Mesenchymal stem cell (in vitro differentiated cells and primary cell): ENCODE measurements around the gene RRP9.

Experiments used
- DNase-seq: peaks from one replicate; pipeline ENCODE4 v3.0.0-alpha.2; 2013
- H2AFZ ChIP-seq: one replicate; pipeline ENCODE4 v1.6.1; 2013; ENCODE audit warnings: low read depth, mild to moderate bottlenecking, control low read depth, inconsistent platforms, low read length, moderate library complexity
- H2AK5ac ChIP-seq: 2 replicates; pipeline ENCODE4 v1.6.1; 2013; ENCODE audit warnings: low read length, moderate library complexity, mild to moderate bottlenecking, inconsistent platforms; ENCODE audit not compliant: severe bottlenecking
- H2BK120ac ChIP-seq: one replicate; pipeline ENCODE4 v1.6.1; 2013; ENCODE audit warnings: low read depth, mild to moderate bottlenecking, inconsistent platforms, low read length, moderate library complexity
- H2BK12ac ChIP-seq, 2 experiments: one replicate each; pipeline ENCODE4 v1.6.1; 2013; ENCODE audit warnings: inconsistent platforms in 2 of 2, low read length in 2 of 2, mild to moderate bottlenecking in 2 of 2, moderate library complexity in 2 of 2, control low read depth in 1 of 2
- H2BK15ac ChIP-seq: one replicate; pipeline ENCODE4 v1.6.1; 2013; ENCODE audit warnings: mild to moderate bottlenecking, low read depth, inconsistent platforms; ENCODE audit not compliant: poor library complexity, severe bottlenecking
- H2BK5ac ChIP-seq: 2 replicates; pipeline ENCODE4 v1.6.1; 2013; ENCODE audit warnings: low read depth, mild to moderate bottlenecking, low read length, control low read depth, inconsistent platforms; ENCODE audit not compliant: poor library complexity, severe bottlenecking
- H3K14ac ChIP-seq, 2 experiments: one replicate each; pipeline ENCODE4 v1.6.1; 2013; ENCODE audit warnings: inconsistent platforms in 2 of 2, low read length in 2 of 2, control low read depth in 1 of 2, mild to moderate bottlenecking in 1 of 2, moderate library complexity in 1 of 2
- H3K18ac ChIP-seq, 2 experiments: one replicate each; pipeline ENCODE4 v1.6.1; 2013; ENCODE audit warnings: inconsistent platforms in 2 of 2, low read length in 2 of 2, control low read depth in 1 of 2, low read depth in 1 of 2, mild to moderate bottlenecking in 1 of 2
- H3K23ac ChIP-seq, 2 experiments: one replicate each; pipeline ENCODE4 v1.6.1; 2013; ENCODE audit warnings: inconsistent platforms in 2 of 2, low read length in 2 of 2, mild to moderate bottlenecking in 2 of 2, moderate library complexity in 2 of 2, control low read depth in 1 of 2
- H3K27ac ChIP-seq: 2 replicates; pipeline ENCODE4 v1.5.1; 2013; ENCODE audit warnings: mild to moderate bottlenecking, moderate library complexity, low read length, control low read depth, inconsistent platforms; ENCODE audit not compliant: poor library complexity, severe bottlenecking
- H3K27me3 ChIP-seq, 2 experiments: 2 replicates each; pipeline versions ENCODE4 v1.6.1 to v1.7.0; 2013; ENCODE audit warnings: low read length in 2 of 2, mild to moderate bottlenecking in 2 of 2, moderate library complexity in 2 of 2, control low read depth in 1 of 2, inconsistent platforms in 1 of 2; ENCODE audit not compliant: control insufficient read depth in 1 of 2, insufficient read depth in 1 of 2
- H3K36me3 ChIP-seq, 2 experiments: 2 replicates each; pipeline versions ENCODE4 v1.6.1 to v1.7.0; 2013; ENCODE audit warnings: low read length in 2 of 2, control low read depth in 1 of 2, inconsistent platforms in 1 of 2, low read depth in 1 of 2, mild to moderate bottlenecking in 1 of 2; ENCODE audit not compliant: insufficient read depth in 2 of 2, control insufficient read depth in 1 of 2
- H3K4ac ChIP-seq, 2 experiments: one replicate each; pipeline ENCODE4 v1.6.1; 2013; ENCODE audit warnings: inconsistent platforms in 2 of 2, low read length in 2 of 2, mild to moderate bottlenecking in 2 of 2, moderate library complexity in 2 of 2, control low read depth in 1 of 2, low read depth in 1 of 2
- H3K4me1 ChIP-seq: 2 replicates; pipeline ENCODE4 v1.6.1; 2013; ENCODE audit warnings: low read depth, low read length, control low read depth; ENCODE audit not compliant: control insufficient read depth, insufficient read depth
- H3K4me2 ChIP-seq: 2 replicates; pipeline ENCODE4 v1.6.1; 2013; ENCODE audit warnings: low read length, mild to moderate bottlenecking, inconsistent platforms; ENCODE audit not compliant: poor library complexity, severe bottlenecking
- H3K4me3 ChIP-seq, 2 experiments: 2 replicates each; pipeline versions ENCODE4 v1.5.1 to v1.7.0; 2013; ENCODE audit warnings: low read length in 2 of 2, mild to moderate bottlenecking in 2 of 2, control low read depth in 1 of 2, low read depth in 1 of 2; ENCODE audit not compliant: insufficient read depth in 1 of 2
- H3K79me1 ChIP-seq: replicated peaks from 2 replicates; pipeline ENCODE4 v1.6.1; 2013; ENCODE audit warnings: mild to moderate bottlenecking, control low read depth, low read length, inconsistent platforms; ENCODE audit not compliant: poor library complexity, severe bottlenecking
- H3K9ac ChIP-seq: 2 replicates; pipeline ENCODE4 v1.7.0; 2013; ENCODE audit warnings: mild to moderate bottlenecking, low read length, moderate library complexity
- H3K9me3 ChIP-seq: 2 replicates; pipeline ENCODE4 v1.7.0; 2013; ENCODE audit warnings: mild to moderate bottlenecking, low read length; ENCODE audit not compliant: control insufficient read depth
- H4K8ac ChIP-seq: one replicate; pipeline ENCODE4 v1.6.1; 2013; ENCODE audit warnings: inconsistent platforms, mild to moderate bottlenecking, low read length, moderate library complexity
- H4K91ac ChIP-seq: one replicate; pipeline ENCODE4 v1.6.1; 2013; ENCODE audit warnings: mild to moderate bottlenecking, low read length, inconsistent platforms
- WGBS: methylation state at CpG from one replicate; pipeline ENCODE4 v1.1.7; 2013; ENCODE audit warnings: mixed read lengths; 5-methylcytosine and 5-hydroxymethylcytosine counted together

Gene RRP9

GRCh38 chr3:51967384-51968169, 25.9 kb upstream of the RRP9 start, which contains the start of gene PCBP4:
Gene PCBP4 (minus strand): TSS chr3:51967454. CDS start chr3:51961240, 6,214 bp downstream.
- H3K23ac ChIP-seq: peak within 1 kb of the TSS in 1 of 2 experiments; percentile 23

GRCh38 chr3:51966922-51967383, 25.2 kb upstream of the RRP9 start:
- peak overlapping the region; percentile 7 to 65 for H3K4ac ChIP-seq
- peak overlapping the region; percentile 91 for H3K9ac ChIP-seq
- H3K27me3 ChIP-seq: no peaks in the 10 kb centered on the region
- peaks cover 38% of the 10 kb centered on the region for H3K4me1 ChIP-seq
- no peak overlapping the region for H4K8ac ChIP-seq
- no peak overlapping the region for H3K27ac ChIP-seq
- peak overlapping the region; percentile 70 to 88 for H3K18ac ChIP-seq
- H2AK5ac ChIP-seq: peak overlapping the region; percentile 8
- H3K4me2 ChIP-seq: peak overlapping the region; percentile 55
- no peak overlapping the region for H2BK5ac ChIP-seq
- H2BK120ac ChIP-seq: no peak overlapping the region
- peak overlapping the region; percentile 38 to 85 for H2BK12ac ChIP-seq
- H4K91ac ChIP-seq: peak overlapping the region; percentile 5
- no peaks in the 10 kb centered on the region for H3K9me3 ChIP-seq
- WGBS: 10% methylated on average over 24 of the region's 33 CpGs
- H3K23ac ChIP-seq: peak overlapping the region in 1 of 2 experiments; percentile 23
- peaks cover 19% of the 10 kb centered on the region in 2 experiments for H3K36me3 ChIP-seq
- peak overlapping the region; percentile 3 for H2AFZ ChIP-seq
- H3K79me1 ChIP-seq: peaks cover 27% of the 10 kb centered on the region
- DNase-seq: no peak
- H3K14ac ChIP-seq: peak overlapping the region in 1 of 2 experiments; percentile 89
- H3K4me3 ChIP-seq: peak overlapping the region; percentile 66 to 92
- peak overlapping the region; percentile 84 for H2BK15ac ChIP-seq

More at GRCh38 chr3:51967384-51968169, 25.9 kb upstream of the RRP9 start, which contains the start of gene PCBP4:
- H2AFZ ChIP-seq: peak within 1 kb of the TSS; percentile 24
- H3K27me3 ChIP-seq: no peaks in the 10 kb centered on the region
- H3K14ac ChIP-seq: peak within 1 kb of the TSS; percentile 67 to 93
- H3K27ac ChIP-seq: no peak within 1 kb of the TSS
- peak within 1 kb of the TSS; percentile 90 to 92 for H3K18ac ChIP-seq
- peak within 1 kb of the TSS; percentile 91 for H3K9ac ChIP-seq
- peak; percentile 54 for DNase-seq
- peak within 1 kb of the TSS; percentile 86 for H3K4me2 ChIP-seq
- peak within 1 kb of the TSS; percentile 91 for H2BK15ac ChIP-seq
- H3K9me3 ChIP-seq: no peaks in the 10 kb centered on the region
- peak within 1 kb of the TSS; percentile 85 for H4K8ac ChIP-seq
- peak within 1 kb of the TSS; percentile 93 to 94 for H3K4ac ChIP-seq
- WGBS: under 1% methylated on average over 42 of the region's 90 CpGs
- no peak within 1 kb of the TSS for H2BK5ac ChIP-seq
- peak within 1 kb of the TSS; percentile 8 for H2AK5ac ChIP-seq
- H3K79me1 ChIP-seq: peaks cover 27% of the 10 kb centered on the region
- H2BK12ac ChIP-seq: peak within 1 kb of the TSS; percentile 38 to 85
- H4K91ac ChIP-seq: peak within 1 kb of the TSS; percentile 89
- peak within 1 kb of the TSS; percentile 87 for H2BK120ac ChIP-seq
- peaks cover 38% of the 10 kb centered on the region for H3K4me1 ChIP-seq
- peaks cover 19% of the 10 kb centered on the region in 2 experiments for H3K36me3 ChIP-seq
- peak within 1 kb of the TSS; percentile 79 to 92 for H3K4me3 ChIP-seq

- Histone ChIP-seq H3K9ac (peak overlapping the region; percentile 91), H2BK5ac (no peak overlapping the region), H3K4ac (peak overlapping the region; percentile 64 to 65), H2BK12ac (peak overlapping the region in 1 of 2 experiments; percentile 85), H3K27ac (no peak overlapping the region), H4K91ac (peak overlapping the region; percentile 5), H2AFZ (peak overlapping the region; percentile 3), H3K36me3 (peaks cover 17 to 21% of the 10 kb centered on the region in 2 experiments), H3K4me3 (peak overlapping the region; percentile 66 to 92), H2BK120ac (no peak overlapping the region), H3K14ac (peak overlapping the region in 1 of 2 experiments; percentile 89), H3K27me3 (no peaks in the 10 kb centered on the region), H3K4me1 (peaks cover 41% of the 10 kb centered on the region), H2BK15ac (no peak overlapping the region), H3K18ac (peak overlapping the region; percentile 4 to 88), H2AK5ac (no peak overlapping the region), H3K4me2 (peak overlapping the region; percentile 55), H3K23ac (no peak overlapping the region), H4K8ac (peak overlapping the region; percentile 50), H3K9me3 (no peaks in the 10 kb centered on the region), H3K79me1 (peaks cover 29% of the 10 kb centered on the region)
- 80% methylated on average over 4 of the region's 5 CpGs for WGBS
- no peak for DNase-seq
Observed at GRCh38 chr3:51966486-51966885, 24.8 kb upstream of the RRP9 start.

- WGBS: 69% methylated on average over 2 of the region's 2 CpGs
- Histone ChIP-seq H2BK120ac (no peak overlapping the region), H3K23ac (no peak overlapping the region), H2BK15ac (peak overlapping the region; percentile 56), H2BK5ac (no peak overlapping the region), H3K4me3 (no peak overlapping the region), H4K91ac (no peak overlapping the region), H3K27ac (no peak overlapping the region), H3K4me1 (peaks cover 36% of the 10 kb centered on the region), H3K36me3 (peaks cover 12 to 19% of the 10 kb centered on the region in 2 experiments), H3K9ac (no peak overlapping the region), H4K8ac (no peak overlapping the region), H2AFZ (no peak overlapping the region), H2BK12ac (no peak overlapping the region), H3K4me2 (no peak overlapping the region), H3K79me1 (peaks cover 27% of the 10 kb centered on the region), H3K9me3 (no peaks in the 10 kb centered on the region), H3K18ac (peak overlapping the region in 1 of 2 experiments; percentile 16), H3K14ac (no peak overlapping the region), H3K4ac (no peak overlapping the region), H2AK5ac (no peak overlapping the region), H3K27me3 (no peaks in the 10 kb centered on the region)
- no peak for DNase-seq
Observed at GRCh38 chr3:51966016-51966415, 24.3 kb upstream of the RRP9 start.
